ENCODE results near the gene RTL1.

Gene RTL1

GRCh38 chr14:100879782-100880181, 23.7 kb downstream of the RTL1 start:
- Histone ChIP-seq H3K79me2 (ENCODE audit: insufficient read depth, low read length) (no peaks in the 10 kb centered on the region), H3K9ac (ENCODE audit: low read length) (no peak overlapping the region), H2AFZ (ENCODE audit: low read depth, low read length, severe bottlenecking) (no peak overlapping the region), H3K9me2 (replicated peaks; ENCODE audit: insufficient read depth, low read length) (no peaks in the 10 kb centered on the region), H3K4me3 (ENCODE audit: insufficient read depth, low read length, poor library complexity, severe bottlenecking) (no peak overlapping the region), H3K27ac (ENCODE audit: low read depth, low read length) (no peak overlapping the region), H4K20me1 (ENCODE audit: low read depth, low read length) (no peaks in the 10 kb centered on the region), H3K4me2 (ENCODE audit: low read depth, low read length, poor library complexity, severe bottlenecking) (no peak overlapping the region), H3F3A (ENCODE audit: insufficient read depth) (no peaks in the 10 kb centered on the region), H3K27me3 (ENCODE audit: low read length) (no peaks in the 10 kb centered on the region), H3K36me3 (ENCODE audit: low read length) (no peaks in the 10 kb centered on the region), H3K9me3 (ENCODE audit: insufficient read depth, low read length) (no peaks in the 10 kb centered on the region)
- TF ChIP-seq EZH2phosphoT487 (conservative IDR thresholded peaks at IDR 0.05; ENCODE audit: low read length) (no peak), CTCF (IDR thresholded peaks at IDR 0.05; ENCODE audit: insufficient read depth, low read length, poor library complexity, severe bottlenecking) (no peak)

DNA sequence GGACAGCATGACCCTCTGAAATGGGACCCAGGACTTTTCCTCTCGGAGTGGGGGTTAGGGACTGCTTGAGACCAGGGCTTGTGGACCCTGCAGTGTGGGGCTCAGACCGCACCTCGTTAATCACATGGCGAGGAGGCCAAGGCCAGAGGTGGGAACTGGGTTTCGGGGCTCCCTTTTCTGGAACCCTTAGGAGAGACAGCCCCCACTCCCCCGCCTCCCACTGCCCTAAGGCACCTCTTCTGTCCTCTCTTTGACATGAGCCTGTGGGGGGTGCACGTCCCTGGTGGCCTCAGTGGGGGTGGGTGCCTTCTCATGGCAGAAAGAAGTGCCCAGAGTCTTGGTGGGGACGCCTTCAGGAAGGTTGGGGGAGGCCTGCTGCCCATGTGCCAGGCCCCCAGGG, 24.3 kb downstream of the RTL1 start:
- H3F3A ChIP-seq (ENCODE audit: insufficient read depth) = no peaks in the 10 kb centered on the region
- no peaks in the 10 kb centered on the region for H3K9me3 ChIP-seq (ENCODE audit: insufficient read depth, low read length)
- no peak overlapping the region for H3K9ac ChIP-seq (ENCODE audit: low read length)
- no peak overlapping the region for H3K4me3 ChIP-seq (ENCODE audit: insufficient read depth, low read length, poor library complexity, severe bottlenecking)
- TF ChIP-seq CTCF (IDR thresholded peaks at IDR 0.05; ENCODE audit: insufficient read depth, low read length, poor library complexity, severe bottlenecking) (no peak), EZH2phosphoT487 (conservative IDR thresholded peaks at IDR 0.05; ENCODE audit: low read length) (no peak)
- no peaks in the 10 kb centered on the region for H4K20me1 ChIP-seq (ENCODE audit: low read depth, low read length)
- H3K4me2 ChIP-seq (ENCODE audit: low read depth, low read length, poor library complexity, severe bottlenecking) = no peak overlapping the region
- H3K9me2 ChIP-seq (replicated peaks; ENCODE audit: insufficient read depth, low read length) = no peaks in the 10 kb centered on the region
- H2AFZ ChIP-seq (ENCODE audit: low read depth, low read length, severe bottlenecking) = no peak overlapping the region
- H3K27me3 ChIP-seq (ENCODE audit: low read length) = no peaks in the 10 kb centered on the region
- H3K36me3 ChIP-seq (ENCODE audit: low read length) = no peaks in the 10 kb centered on the region
- no peaks in the 10 kb centered on the region for H3K79me2 ChIP-seq (ENCODE audit: insufficient read depth, low read length)
- H3K27ac ChIP-seq (ENCODE audit: low read depth, low read length) = no peak overlapping the region

DNA sequence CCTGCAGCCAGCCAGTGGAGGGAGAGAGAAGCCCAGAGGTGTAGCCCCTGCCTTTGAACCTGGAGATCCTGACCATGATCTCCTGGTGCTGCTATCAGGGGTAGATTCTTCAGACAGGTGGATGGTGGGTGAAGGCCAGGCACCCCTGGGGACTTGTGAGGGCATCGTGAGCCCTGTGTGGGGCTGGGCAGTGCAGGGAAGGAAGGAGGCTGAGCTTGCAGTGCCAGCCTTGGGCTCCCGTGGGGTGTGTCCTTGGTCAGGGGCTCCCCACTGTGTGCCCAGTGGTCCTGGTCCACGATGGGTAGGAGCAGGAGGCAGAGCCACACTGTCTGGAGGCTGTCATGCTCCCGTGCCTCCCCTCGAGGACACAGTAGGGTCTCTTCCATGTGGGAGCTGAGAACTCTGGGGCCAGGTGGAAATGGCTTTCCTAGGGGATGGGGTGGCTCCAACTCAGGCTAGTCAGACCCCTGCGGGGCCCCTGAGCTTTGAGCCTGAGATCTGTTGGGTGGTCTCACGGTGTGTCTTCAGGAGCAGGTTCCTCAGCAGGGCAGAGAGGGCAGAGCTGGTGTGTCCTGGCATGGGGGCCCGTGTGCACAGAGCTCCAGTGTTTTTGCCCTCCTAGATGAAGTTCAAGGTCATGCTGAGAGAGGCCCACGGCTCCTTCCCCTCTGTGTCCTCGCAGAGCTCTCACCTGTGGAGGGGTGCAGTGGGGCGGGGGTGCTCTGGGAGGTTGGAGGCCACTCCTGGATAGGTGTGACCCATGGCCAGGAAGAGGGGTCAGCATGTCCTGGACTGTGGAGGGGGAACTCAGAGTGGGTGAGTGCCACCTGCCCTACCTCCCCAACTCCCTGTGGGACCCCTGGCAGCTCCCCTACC, 25.0 kb downstream of the RTL1 start:
- Histone ChIP-seq H3K9me3 (ENCODE audit: insufficient read depth, low read length) (no peaks in the 10 kb centered on the region), H3K4me3 (ENCODE audit: insufficient read depth, low read length, poor library complexity, severe bottlenecking) (no peak overlapping the region), H3K79me2 (ENCODE audit: insufficient read depth, low read length) (no peaks in the 10 kb centered on the region), H2AFZ (ENCODE audit: low read depth, low read length, severe bottlenecking) (no peak overlapping the region), H3K4me2 (ENCODE audit: low read depth, low read length, poor library complexity, severe bottlenecking) (no peak overlapping the region), H3K27me3 (ENCODE audit: low read length) (no peaks in the 10 kb centered on the region), H3K36me3 (ENCODE audit: low read length) (no peaks in the 10 kb centered on the region), H3F3A (ENCODE audit: insufficient read depth) (no peaks in the 10 kb centered on the region), H3K27ac (ENCODE audit: low read depth, low read length) (no peak overlapping the region), H3K9ac (ENCODE audit: low read length) (no peak overlapping the region), H4K20me1 (ENCODE audit: low read depth, low read length) (no peaks in the 10 kb centered on the region), H3K9me2 (replicated peaks; ENCODE audit: insufficient read depth, low read length) (no peaks in the 10 kb centered on the region)
- no peak for TF ChIP-seq EZH2phosphoT487 (conservative IDR thresholded peaks at IDR 0.05; ENCODE audit: low read length)
- no peak for TF ChIP-seq CTCF (IDR thresholded peaks at IDR 0.05; ENCODE audit: insufficient read depth, low read length, poor library complexity, severe bottlenecking)
